IMR-90 (cell line): ENCODE results near the gene SERPINA5. TPM values are rescaled to one million over a fixed set of nuclear protein-coding genes. Genes with fewer than 3 reads are reported as not detected.

Experiments
- ATAC-seq: fragments of 200-7000 bp; cut with Tn5 transposase; 2 replicates; pipeline ENCODE4 v1.9.1; 2020; ENCODE audit warnings: low read depth, mild to moderate bottlenecking, moderate library complexity
- BruUV-seq: library from RNA; stranded (reverse); fragments of 400-500 nt; replicated peaks from 2 replicates; lab custom pipeline; 2021; lab: Mats Ljungman, UMichigan
- CTCF ChIA-PET: fragments of 300-600 bp; formaldehyde crosslinking; extraction: SDS; loops from one replicate; lab custom pipeline; 2021; ENCODE audit warnings: antibody characterized with exemption; lab: Yijun Ruan, JAX
- POLR2A ChIA-PET: fragments of 300-600 bp; sonication (Branson Sonifier 250); formaldehyde crosslinking; loops from one replicate; lab custom pipeline; 2022; ENCODE audit warnings: antibody characterized with exemption; ENCODE audit not compliant: unreplicated experiment; lab: Charles Lee
- DNase-seq: peaks from one replicate; pipeline ENCODE4 v3.0.0; 2013
- H2AFZ ChIP-seq: replicated peaks from 2 replicates; pipeline ENCODE3; 2013; ENCODE audit warnings: low read length, mild to moderate bottlenecking; ENCODE audit not compliant: poor library complexity
- H2AK5ac ChIP-seq: 2 replicates; pipeline ENCODE4 v1.6.1; 2013; ENCODE audit warnings: low read depth, low read length, inconsistent platforms
- H2AK9ac ChIP-seq: replicated peaks from 2 replicates; pipeline ENCODE3; 2013; ENCODE audit warnings: mild to moderate bottlenecking, low read depth, low read length, moderate library complexity; ENCODE audit not compliant: poor library complexity
- H2BK120ac ChIP-seq: 2 replicates; pipeline ENCODE4 v1.6.1; 2013; ENCODE audit warnings: low read depth, low read length, inconsistent platforms
- H2BK15ac ChIP-seq: 3 replicates; pipeline ENCODE4 v1.6.1; 2013; ENCODE audit warnings: low read depth, low read length, inconsistent platforms
- H2BK20ac ChIP-seq: 2 replicates; pipeline ENCODE4 v1.6.1; 2013; ENCODE audit warnings: low read depth, mild to moderate bottlenecking, inconsistent platforms, low read length, moderate library complexity
- H2BK5ac ChIP-seq: 2 replicates; pipeline ENCODE4 v1.6.1; 2013; ENCODE audit warnings: mild to moderate bottlenecking, low read depth, low read length, inconsistent platforms; ENCODE audit not compliant: poor library complexity, severe bottlenecking
- H3K14ac ChIP-seq: replicated peaks from 2 replicates; pipeline ENCODE4 v1.6.1; 2013; ENCODE audit warnings: low read depth, low read length, inconsistent platforms
- H3K18ac ChIP-seq: 2 replicates; pipeline ENCODE4 v1.6.1; 2013; ENCODE audit warnings: low read depth, low read length, control low read depth
- H3K23ac ChIP-seq: 2 replicates; pipeline ENCODE4 v1.6.1; 2013; ENCODE audit warnings: low read depth, low read length, inconsistent platforms
- H3K27ac ChIP-seq: 2 replicates; pipeline ENCODE4 v1.5.1; 2013; ENCODE audit warnings: mild to moderate bottlenecking, control low read depth, low read length; ENCODE audit not compliant: insufficient read depth
- H3K27me3 ChIP-seq: 2 replicates; pipeline ENCODE4 v1.6.1; 2013; ENCODE audit warnings: low read length; ENCODE audit not compliant: control insufficient read depth, insufficient read depth
- H3K36me3 ChIP-seq: 2 replicates; pipeline ENCODE4 v1.6.1; 2013; ENCODE audit warnings: low read length, mixed read lengths; ENCODE audit not compliant: control insufficient read depth, insufficient read depth
- H3K4ac ChIP-seq: 2 replicates; pipeline ENCODE4 v1.6.1; 2013; ENCODE audit warnings: low read depth, low read length, inconsistent platforms
- H3K4me1 ChIP-seq: 2 replicates; pipeline ENCODE4 v1.6.1; 2013; ENCODE audit warnings: low read length, mixed read lengths; ENCODE audit not compliant: control insufficient read depth, insufficient read depth
- H3K4me2 ChIP-seq: 2 replicates; pipeline ENCODE4 v1.6.1; 2013; ENCODE audit warnings: low read depth, mild to moderate bottlenecking, control low read depth, low read length, moderate library complexity
- H3K4me3 ChIP-seq: 2 replicates; pipeline ENCODE4 v1.5.1; 2013; ENCODE audit warnings: low read depth, mild to moderate bottlenecking, control low read depth, low read length, moderate library complexity; ENCODE audit not compliant: insufficient read depth
- H3K56ac ChIP-seq: 2 replicates; pipeline ENCODE4 v1.6.1; 2013; ENCODE audit warnings: low read length, inconsistent platforms; ENCODE audit not compliant: insufficient read depth; ENCODE audit errors: extremely low read depth
- H3K79me1 ChIP-seq, 2 experiments: 2 replicates each; pipeline ENCODE4 v1.6.1; 2013; ENCODE audit warnings: low read length in 2 of 2, inconsistent platforms in 1 of 2, low read depth in 1 of 2
- H3K9ac ChIP-seq: 2 replicates; pipeline ENCODE4 v1.6.1; 2013; ENCODE audit warnings: low read depth, low read length, control low read depth
- H3K9me1 ChIP-seq: 2 replicates; pipeline ENCODE4 v1.6.1; 2013; ENCODE audit warnings: low read length, inconsistent platforms; ENCODE audit not compliant: insufficient read depth
- H3K9me3 ChIP-seq: 2 replicates; pipeline ENCODE4 v1.6.1; 2013; ENCODE audit warnings: low read length; ENCODE audit not compliant: control insufficient read depth, insufficient read depth
- H4K20me1 ChIP-seq: 2 replicates; pipeline ENCODE4 v1.6.1; 2013; ENCODE audit warnings: low read length, inconsistent platforms; ENCODE audit not compliant: insufficient read depth
- H4K5ac ChIP-seq: 2 replicates; pipeline ENCODE4 v1.6.1; 2013; ENCODE audit warnings: mild to moderate bottlenecking, low read depth, low read length, control low read depth
- H4K8ac ChIP-seq, 2 experiments: 2 replicates each; pipeline ENCODE4 v1.6.1; 2013; ENCODE audit warnings: low read depth in 2 of 2, low read length in 2 of 2, control low read depth in 1 of 2, inconsistent platforms in 1 of 2
- H4K91ac ChIP-seq: 2 replicates; pipeline ENCODE4 v1.6.1; 2013; ENCODE audit warnings: low read depth, low read length, inconsistent platforms; ENCODE audit not compliant: insufficient read depth
- ELK1 ChIP-seq: fragments of 150-350 bp; IDR thresholded peaks from 2 replicates; pipeline ENCODE4 v1.6.1; 2016; ENCODE audit warnings: low read depth, mild to moderate bottlenecking, low read length, moderate library complexity, borderline replicate concordance
- FOS ChIP-seq: fragments of 150-350 bp; IDR thresholded peaks from 2 replicates; pipeline ENCODE4 v1.6.1; 2016; ENCODE audit warnings: low read depth, low read length
- MAFK ChIP-seq: IDR thresholded peaks from 2 replicates; pipeline ENCODE4 v1.6.1; 2012; ENCODE audit warnings: low read depth, low read length, improper control_type of control experiment
- POLR2A ChIP-seq: IDR thresholded peaks from 2 replicates; pipeline ENCODE4 v1.6.1; 2012; ENCODE audit warnings: mild to moderate bottlenecking, low read depth, low read length
- RAD21 ChIP-seq: IDR thresholded peaks from 2 replicates; pipeline ENCODE4 v1.6.1; 2012; ENCODE audit warnings: low read length, improper control_type of control experiment
- dilution Hi-C: fragments of 300-500 bp; cut with HindIII; formaldehyde crosslinking; loops from one replicate; pipeline ENCODE4 v1.14.3; 2018; ENCODE audit warnings: low sequenced_read_pairs; ENCODE audit not compliant: unreplicated experiment
- in situ Hi-C: fragments of 300-500 bp; cut with MboI; formaldehyde crosslinking; loops from 3 replicates; pipeline ENCODE4 v1.14.3; 2019; ENCODE audit warnings: low sequenced_read_pairs, inconsistent platforms, mixed read lengths
- intact Hi-C: fragments of 100-400 bp; cut with micrococcal nuclease; formaldehyde crosslinking; loops from 2 replicates; pipeline ENCODE4 v1.10.0; 2022
- polyA plus RNA-seq, 3 experiments: library from polyadenylated mRNA; depleted of rRNA; stranded (reverse); fragments of >200 nt; gene quantifications; 2 replicates each; pipeline ENCODE4 v1.2.3, GENCODE V29; 2012; ENCODE audit warnings: low replicate concordance in 1 of 3
- total RNA-seq: library from RNA; depleted of rRNA; stranded (reverse); fragments of >200 nt; gene quantifications from 2 replicates; pipeline ENCODE4 v1.2.3, GENCODE V29; 2012

SERPINA5 gene
- total and polyA plus RNA-seq, 2 of the 4 experiments (the other 2 are of a cell fraction): not detected

GRCh38 chr14:94592457-94592856 lies 11.2 kb downstream of the SERPINA5 start:
- no peak overlapping the region for H4K91ac ChIP-seq
- ATAC-seq (no peak), DNase-seq (no peak)
- no peak overlapping the region for H3K27ac ChIP-seq
- H3K36me3 ChIP-seq: no peaks in the 10 kb centered on the region
- no peaks in the 10 kb centered on the region for H3K79me1 ChIP-seq
- H2AK9ac ChIP-seq: no peak overlapping the region
- no peaks in the 10 kb centered on the region for H3K9me3 ChIP-seq
- H2BK5ac ChIP-seq: no peak overlapping the region
- H2BK20ac ChIP-seq: no peak overlapping the region
- H3K4me3 ChIP-seq: no peak overlapping the region
- H3K23ac ChIP-seq: no peak overlapping the region
- no peak overlapping the region for H2BK15ac ChIP-seq
- no peak overlapping the region for H3K18ac ChIP-seq
- no peak overlapping the region for H3K56ac ChIP-seq
- no peak overlapping the region for H2BK120ac ChIP-seq
- no peak overlapping the region for H3K4ac ChIP-seq
- no peak overlapping the region for H2AFZ ChIP-seq
- no peak overlapping the region for H3K4me2 ChIP-seq
- no peak overlapping the region for H3K14ac ChIP-seq
- TF ChIP-seq ELK1 (no peak), FOS (no peak), MAFK (no peak), POLR2A (no peak), RAD21 (no peak)
- ChIA-PET POLR2A (no interaction called here), CTCF (no interaction called here)
- no peak overlapping the region for H3K9ac ChIP-seq
- no peaks in the 10 kb centered on the region for H3K4me1 ChIP-seq
- H4K8ac ChIP-seq: no peak overlapping the region
- H2AK5ac ChIP-seq: no peak overlapping the region
- no peaks in the 10 kb centered on the region for H3K9me1 ChIP-seq
- no peak overlapping the region for H4K5ac ChIP-seq
- H4K20me1 ChIP-seq: no peaks in the 10 kb centered on the region
- H3K27me3 ChIP-seq: peaks cover 5% of the 10 kb centered on the region
- in situ Hi-C loops: no loop called here
- no TSS peak for BruUV-seq
- intact Hi-C loops: no loop called here
- dilution Hi-C loops: no loop called here
